T follicular helper cell (primary cell): Measurements from ENCODE around the gene PGM2.

Experiments
- DNase-seq: peaks from one replicate; pipeline ENCODE4 v3.0.0-alpha.2; 2020; ENCODE audit warnings: low read depth

The PGM2 gene

DNA sequence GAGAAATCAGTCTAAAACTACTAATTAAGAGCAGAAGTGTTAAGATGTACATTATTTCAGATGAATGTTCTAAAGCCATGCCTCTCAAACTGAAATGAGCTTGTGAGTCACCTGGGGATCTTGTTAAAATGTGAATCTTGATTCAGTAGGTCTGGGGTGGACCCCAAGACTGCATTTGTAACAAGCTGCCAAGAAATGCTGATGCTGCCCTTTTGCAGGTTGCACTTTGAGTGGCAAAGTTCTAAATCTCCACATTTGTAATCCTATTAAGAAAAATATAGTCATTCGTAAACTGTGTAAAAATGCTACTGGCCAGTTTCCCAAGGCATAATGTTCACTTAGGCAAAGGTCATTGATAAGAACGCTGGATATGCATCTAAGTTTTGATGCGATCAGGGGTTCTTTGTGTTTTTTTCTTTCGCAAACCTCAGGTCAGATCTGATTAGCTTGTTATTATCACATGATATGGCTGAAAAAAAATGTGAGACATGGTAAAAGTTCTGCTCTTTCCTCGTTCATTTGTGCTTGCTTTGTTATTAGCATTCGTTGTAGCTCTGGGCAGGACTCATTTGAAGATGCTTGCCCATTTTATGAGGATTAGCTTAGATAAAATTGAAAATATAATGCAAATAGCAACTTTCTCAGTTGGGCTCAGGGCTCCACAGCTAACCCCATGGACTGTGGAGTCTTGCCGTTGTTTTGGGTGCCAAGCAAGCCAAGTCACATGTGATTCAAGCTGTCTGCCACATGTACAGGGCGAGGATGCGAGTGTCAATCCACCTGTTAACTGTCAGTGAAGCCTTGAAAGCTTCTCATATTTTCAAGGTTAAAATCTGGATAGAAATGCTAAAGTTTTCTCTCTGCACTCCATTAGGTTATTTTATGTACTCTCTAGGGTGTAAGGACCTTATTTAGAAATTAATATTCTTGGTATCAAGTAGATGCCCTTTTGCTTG lies 76.5 kb downstream of the PGM2 start:
- DNase-seq = no peak

DNA sequence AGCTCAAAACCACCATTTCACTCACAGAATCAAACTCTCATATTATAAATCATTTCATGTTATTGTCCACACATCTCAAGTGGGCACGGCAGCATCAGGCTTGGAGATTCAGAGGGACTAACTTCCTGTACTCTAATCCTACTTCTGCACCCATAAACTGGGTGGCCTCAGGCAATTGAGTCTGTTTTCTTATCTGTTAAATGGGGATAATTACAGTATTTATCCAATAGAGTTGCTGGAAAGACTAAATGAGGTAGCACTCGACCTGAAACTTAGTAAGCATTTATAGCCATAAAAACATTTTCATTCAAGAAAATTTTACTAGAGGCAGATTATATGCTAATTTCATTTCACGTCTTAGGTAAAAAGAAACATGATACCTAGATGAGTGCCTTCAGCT lies 77.4 kb downstream of the PGM2 start:
- no peak for DNase-seq

DNA sequence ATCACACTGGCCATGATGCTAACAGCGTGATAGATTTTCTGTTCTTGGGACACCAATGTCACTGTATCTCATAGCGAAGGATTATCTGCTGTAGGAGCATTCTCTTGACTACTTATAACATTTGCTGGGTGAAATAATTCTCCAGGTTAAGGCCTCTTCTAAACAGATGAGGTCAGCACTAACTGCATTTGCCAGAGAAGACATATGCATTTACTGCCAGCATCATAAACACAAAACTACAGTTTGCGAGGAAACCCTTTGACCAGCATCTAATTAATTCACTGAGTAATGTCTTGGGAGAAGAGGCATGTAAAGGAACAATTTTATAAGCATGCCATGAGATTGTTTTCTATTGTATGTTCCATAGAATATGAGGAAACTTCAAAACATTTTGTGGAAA lies 78.3 kb downstream of the PGM2 start:
- no peak for DNase-seq

DNA sequence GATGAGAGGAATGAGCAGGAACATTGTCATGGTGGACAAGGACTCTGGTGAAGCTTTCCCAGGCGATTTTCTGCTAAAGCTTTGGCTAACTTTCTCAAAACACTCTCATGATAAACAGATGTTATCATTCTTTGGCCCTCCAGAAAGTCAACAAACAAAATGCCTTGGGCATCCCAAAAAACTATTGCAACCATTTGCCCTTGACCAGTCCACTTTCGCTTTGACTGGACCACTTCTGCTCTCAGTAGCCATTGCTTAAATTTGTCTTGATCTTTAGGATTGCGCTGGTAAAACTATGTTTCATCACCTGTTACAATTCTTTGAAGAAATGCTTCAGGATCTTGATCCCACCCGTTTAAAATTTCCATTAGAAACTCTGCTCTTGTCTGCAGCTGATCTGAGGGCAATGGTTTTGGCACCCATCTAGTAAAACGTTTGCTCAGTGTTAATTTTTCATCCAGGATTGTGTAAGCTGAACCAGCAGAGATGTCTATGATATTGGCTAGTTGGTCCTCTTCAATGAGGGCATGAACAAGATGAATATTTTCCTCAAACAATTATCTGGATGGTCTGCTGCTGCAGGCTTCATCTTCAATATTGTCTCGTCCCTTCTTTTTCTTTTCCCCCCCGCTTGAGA lies 79.2 kb downstream of the PGM2 start:
- no peak for DNase-seq

DNA sequence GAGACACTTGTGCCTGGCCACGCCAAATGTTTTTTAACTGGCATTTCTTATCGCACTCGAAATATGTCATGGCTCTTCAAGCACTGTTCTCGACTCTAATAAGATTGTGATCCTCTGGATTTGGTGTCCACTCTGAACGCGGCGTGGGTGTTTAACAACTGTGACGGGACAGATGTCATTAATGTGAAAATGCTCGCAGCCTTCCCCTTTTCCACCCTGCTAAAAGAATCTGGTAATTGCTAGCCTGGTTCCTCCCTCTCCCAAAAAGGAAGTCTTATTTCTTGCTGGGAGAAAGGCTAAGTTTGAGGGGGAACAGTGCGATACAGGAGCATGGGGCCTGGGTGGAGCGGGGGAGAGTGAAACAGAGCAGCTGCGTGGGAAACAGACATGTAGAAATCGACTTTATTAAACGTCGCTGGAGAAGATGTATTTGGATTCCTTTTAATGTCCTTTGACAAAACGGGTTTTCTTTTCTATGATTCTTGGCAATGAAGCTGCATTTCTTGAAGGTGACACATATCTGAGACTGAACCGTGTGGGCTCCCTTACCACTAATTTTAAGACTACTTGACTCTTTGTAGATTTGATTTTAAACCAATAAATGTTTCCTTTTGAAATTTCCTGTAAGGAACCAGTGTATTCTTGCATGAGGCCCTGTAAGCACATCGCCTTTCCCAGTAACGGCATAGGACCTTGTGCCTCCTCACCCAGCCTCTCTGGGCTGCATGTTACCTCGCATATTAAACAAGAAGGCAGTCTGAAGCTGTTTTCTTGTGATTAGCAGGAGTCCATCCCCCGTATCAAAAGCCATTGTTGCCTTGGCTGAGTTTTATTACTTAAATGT lies 82.2 kb downstream of the PGM2 start:
- DNase-seq = no peak

DNA sequence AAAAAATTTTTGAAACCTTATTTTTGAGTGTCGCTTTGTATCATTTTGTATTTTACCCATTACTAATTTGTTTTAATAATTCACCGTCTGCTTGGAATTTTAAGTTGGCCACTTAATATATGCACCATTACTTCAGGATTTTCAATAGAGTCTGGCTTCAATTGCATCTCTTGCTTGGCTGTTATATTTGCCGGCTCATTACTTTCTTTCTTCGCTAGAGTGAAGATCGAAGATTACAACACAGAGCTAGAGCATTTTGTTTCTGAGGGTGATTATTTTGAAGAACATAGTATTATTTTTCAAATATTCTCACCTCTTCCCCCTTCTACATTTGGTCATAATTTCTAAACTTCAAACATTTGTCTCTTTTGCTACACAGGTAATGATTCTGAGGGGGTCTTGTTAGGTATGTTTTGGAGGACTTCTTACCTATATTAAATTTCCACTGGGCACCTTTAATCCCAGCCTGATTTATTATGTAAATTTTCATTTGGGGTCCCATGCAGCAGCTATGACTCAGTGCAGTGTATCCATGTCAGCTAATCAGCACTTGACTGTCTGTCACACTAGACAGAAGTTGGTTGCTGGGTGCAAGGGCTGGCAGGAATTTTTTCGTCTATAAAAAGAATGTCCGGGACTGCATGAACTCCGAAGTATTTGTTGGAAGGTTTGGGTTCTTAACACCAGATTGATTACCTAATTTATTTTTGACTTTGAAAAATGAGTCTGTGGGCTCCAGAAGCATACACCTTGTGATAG lies 83.0 kb downstream of the PGM2 start:
- no peak for DNase-seq

DNA sequence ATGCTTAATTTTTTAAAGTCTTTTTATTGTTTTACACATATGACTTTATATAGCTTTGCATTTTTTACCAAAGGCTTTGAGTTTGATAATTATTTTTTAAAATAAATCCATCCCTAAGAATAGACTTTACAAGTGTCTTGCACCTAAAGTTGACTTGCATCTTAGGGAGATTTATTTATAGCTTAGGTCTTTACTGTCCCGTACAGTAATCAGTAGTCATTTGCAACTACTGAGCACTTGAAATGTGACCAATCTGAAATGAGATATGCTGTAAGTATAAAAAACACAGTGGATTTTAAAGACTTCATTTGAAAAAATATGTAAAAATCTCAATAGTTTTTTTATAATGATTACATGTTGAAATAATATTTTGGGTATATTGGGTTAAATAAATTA lies 83.6 kb downstream of the PGM2 start:
- no peak for DNase-seq
